Activated naive CD4-positive, alpha-beta T cell (primary cell): ENCODE measurements around the gene DOCK4.

Experiments used
- DNase-seq, 4 experiments: peaks; one replicate each; lab custom pipeline; 2025; lab: John Stamatoyannopoulos, UW

Gene DOCK4

GRCh38 chr7:111893190-111893589, 313.0 kb downstream of the DOCK4 start:
- DNase-seq, result no peak

GRCh38 chr7:111892588-111892987, 313.6 kb downstream of the DOCK4 start:
- no peak for DNase-seq

GRCh38 chr7:111887734-111888133, 318.5 kb downstream of the DOCK4 start:
- DNase-seq, result no peak

GRCh38 chr7:111886233-111886632, 320.0 kb downstream of the DOCK4 start:
- DNase-seq, result no peak

- DNase-seq, result no peak
Observed at GRCh38 chr7:111883241-111883640, 323.0 kb downstream of the DOCK4 start.

GRCh38 chr7:111878785-111879184, 327.4 kb downstream of the DOCK4 start:
- DNase-seq, result no peak

GRCh38 chr7:111877931-111878330, 328.3 kb downstream of the DOCK4 start:
- DNase-seq, result no peak

GRCh38 chr7:111873963-111874690, 332.1 kb downstream of the DOCK4 start:
- no peak for DNase-seq

GRCh38 chr7:111873326-111873646, 332.9 kb downstream of the DOCK4 start:
- DNase-seq, result no peak

GRCh38 chr7:111872450-111873325, 333.5 kb downstream of the DOCK4 start:
- DNase-seq, result no peak

- no peak for DNase-seq
Observed at GRCh38 chr7:111871283-111871682, 334.9 kb downstream of the DOCK4 start.

- no peak for DNase-seq
Observed at GRCh38 chr7:111869280-111869679, 336.9 kb downstream of the DOCK4 start.

- no peak for DNase-seq
Observed at GRCh38 chr7:111867348-111867931, 338.8 kb downstream of the DOCK4 start.

GRCh38 chr7:111866787-111867186, 339.4 kb downstream of the DOCK4 start:
- DNase-seq, result no peak

GRCh38 chr7:111865430-111865829, 340.8 kb downstream of the DOCK4 start:
- DNase-seq, result no peak

GRCh38 chr7:111864291-111864976, 341.8 kb downstream of the DOCK4 start:
- no peak for DNase-seq

- DNase-seq, result no peak
Observed at GRCh38 chr7:111863269-111863668, 342.9 kb downstream of the DOCK4 start.

GRCh38 chr7:111860248-111860647, 346.0 kb downstream of the DOCK4 start:
- DNase-seq, result no peak

GRCh38 chr7:111858331-111858730, 347.9 kb downstream of the DOCK4 start:
- no peak for DNase-seq

- no peak for DNase-seq
Observed at GRCh38 chr7:111855842-111856227, 350.4 kb downstream of the DOCK4 start.

- no peak for DNase-seq
Observed at GRCh38 chr7:111855161-111855841, 350.9 kb downstream of the DOCK4 start.
